ENCODE data around the gene MRPS15. TPM values are rescaled to one million over a fixed set of nuclear protein-coding genes. Genes with fewer than 3 reads are reported as not detected.
"Not testable (repeated sequence)": the region's sequence is repeated elsewhere in the genome, so short reads cannot be mapped to it uniquely, and the experiment has no call there.

MRPS15 gene
- total RNA-seq, 1 donor from 2014 or later = 78.8 TPM

DNA sequence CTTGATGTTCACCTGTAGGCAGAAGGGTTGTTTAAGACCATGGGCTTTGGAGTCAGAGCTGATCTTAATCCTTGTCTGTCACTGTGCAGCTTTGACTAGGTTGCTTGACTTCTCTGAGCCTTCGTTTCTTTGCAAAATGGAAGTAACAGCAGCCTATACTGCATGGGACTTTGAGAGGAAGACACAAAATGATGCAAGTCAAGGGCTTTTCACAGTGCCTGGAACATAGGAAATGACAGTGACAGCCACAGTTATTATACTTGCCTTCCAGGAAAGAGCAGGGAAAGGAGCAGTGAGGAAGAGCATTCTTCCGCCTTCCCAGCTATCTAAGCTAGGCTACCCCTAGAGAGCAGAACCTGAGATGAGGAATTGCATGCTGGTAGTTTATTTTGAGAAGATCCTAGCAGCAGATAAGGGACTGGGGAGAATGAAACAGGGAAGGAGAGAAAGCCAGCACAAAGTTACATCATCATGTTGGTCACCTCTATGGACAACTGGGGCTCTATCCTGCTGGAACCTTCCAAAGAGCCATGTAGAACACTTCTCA lies 15.4 kb upstream of the MRPS15 start:
- H3K4me1 Mint-ChIP-seq (ENCODE audit: unreplicated experiment) = peaks cover 7% of the 10 kb centered on the region
- TF ChIP-seq, protein P1, sequence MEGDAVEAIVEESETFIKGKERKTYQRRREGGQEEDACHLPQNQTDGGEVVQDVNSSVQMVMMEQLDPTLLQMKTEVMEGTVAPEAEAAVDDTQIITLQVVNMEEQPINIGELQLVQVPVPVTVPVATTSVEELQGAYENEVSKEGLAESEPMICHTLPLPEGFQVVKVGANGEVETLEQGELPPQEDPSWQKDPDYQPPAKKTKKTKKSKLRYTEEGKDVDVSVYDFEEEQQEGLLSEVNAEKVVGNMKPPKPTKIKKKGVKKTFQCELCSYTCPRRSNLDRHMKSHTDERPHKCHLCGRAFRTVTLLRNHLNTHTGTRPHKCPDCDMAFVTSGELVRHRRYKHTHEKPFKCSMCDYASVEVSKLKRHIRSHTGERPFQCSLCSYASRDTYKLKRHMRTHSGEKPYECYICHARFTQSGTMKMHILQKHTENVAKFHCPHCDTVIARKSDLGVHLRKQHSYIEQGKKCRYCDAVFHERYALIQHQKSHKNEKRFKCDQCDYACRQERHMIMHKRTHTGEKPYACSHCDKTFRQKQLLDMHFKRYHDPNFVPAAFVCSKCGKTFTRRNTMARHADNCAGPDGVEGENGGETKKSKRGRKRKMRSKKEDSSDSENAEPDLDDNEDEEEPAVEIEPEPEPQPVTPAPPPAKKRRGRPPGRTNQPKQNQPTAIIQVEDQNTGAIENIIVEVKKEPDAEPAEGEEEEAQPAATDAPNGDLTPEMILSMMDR (IDR thresholded peaks at IDR 0.05; ENCODE audit: unreplicated experiment) = no peak

DNA sequence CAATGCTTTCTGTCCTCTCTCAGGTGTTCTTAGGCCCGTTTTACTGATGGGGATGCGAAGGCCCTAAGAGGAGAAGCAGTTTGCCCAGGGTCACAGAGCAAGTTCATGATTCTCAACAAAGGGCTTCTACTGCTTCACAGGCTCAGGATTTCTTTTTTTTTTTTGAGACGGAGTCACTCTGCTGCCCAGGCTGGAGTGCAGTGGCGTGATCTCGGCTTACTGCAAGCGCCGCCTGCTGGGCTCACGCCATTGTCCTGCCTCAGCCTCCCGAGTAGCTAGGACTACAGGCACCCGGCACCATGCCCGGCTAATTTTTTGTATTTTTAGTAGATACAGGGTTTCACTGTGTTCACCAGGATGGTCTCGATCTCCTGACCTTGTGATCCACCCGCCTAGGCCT lies 13.4 kb upstream of the MRPS15 start:
- not testable (repeated sequence) for H3K9me3 Mint-ChIP-seq (ENCODE audit: unreplicated experiment); H3K36me3 Mint-ChIP-seq (ENCODE audit: low read depth, unreplicated experiment); H3K27ac Mint-ChIP-seq (ENCODE audit: unreplicated experiment); H3K4me1 Mint-ChIP-seq (ENCODE audit: unreplicated experiment); DNase-seq (ENCODE audit: low spot score); H3K4me3 Mint-ChIP-seq (ENCODE audit: unreplicated experiment)
- peaks cover 11% of the 10 kb centered on the region for H3K27me3 Mint-ChIP-seq (ENCODE audit: unreplicated experiment)

More for the DNA sequence above, 15.4 kb upstream of the MRPS15 start:
- no peak overlapping the region for H3K4me3 Mint-ChIP-seq (ENCODE audit: unreplicated experiment)
- no peaks in the 10 kb centered on the region for H3K9me3 Mint-ChIP-seq (ENCODE audit: unreplicated experiment)
- H3K27ac Mint-ChIP-seq (ENCODE audit: unreplicated experiment) = no peak overlapping the region
- DNase-seq (ENCODE audit: low spot score) = no peak
- no peaks in the 10 kb centered on the region for H3K36me3 Mint-ChIP-seq (ENCODE audit: low read depth, unreplicated experiment)
- peaks cover 10% of the 10 kb centered on the region for H3K27me3 Mint-ChIP-seq (ENCODE audit: unreplicated experiment)

DNA sequence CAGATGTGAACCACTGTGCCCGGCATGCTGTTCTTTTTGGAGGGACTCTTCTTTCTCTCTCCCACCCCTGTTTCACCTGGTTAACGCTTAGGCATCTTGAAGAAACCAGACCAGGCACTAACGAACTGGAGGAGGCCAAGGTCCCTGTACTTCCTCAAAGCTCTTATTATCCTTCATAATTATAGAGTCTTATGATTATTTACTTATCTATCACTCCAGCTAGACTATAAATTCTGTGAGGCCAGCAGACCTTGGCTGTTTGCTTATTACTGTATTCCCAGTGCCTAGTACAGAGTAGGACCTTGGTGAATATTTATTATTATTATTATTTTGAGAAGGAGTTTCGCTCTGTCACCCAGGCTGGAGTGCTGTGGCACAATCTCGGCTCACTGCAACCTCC lies 12.8 kb upstream of the MRPS15 start:
- DNase-seq (ENCODE audit: low spot score) = no peak
- H3K4me1 Mint-ChIP-seq (ENCODE audit: unreplicated experiment) = peaks cover 3% of the 10 kb centered on the region
- H3K9me3 Mint-ChIP-seq (ENCODE audit: unreplicated experiment) = no peaks in the 10 kb centered on the region
- H3K27ac Mint-ChIP-seq (ENCODE audit: unreplicated experiment) = no peak overlapping the region
- H3K36me3 Mint-ChIP-seq (ENCODE audit: low read depth, unreplicated experiment) = no peaks in the 10 kb centered on the region
- TF ChIP-seq, protein P1 (IDR thresholded peaks at IDR 0.05; ENCODE audit: unreplicated experiment) = no peak
- H3K4me3 Mint-ChIP-seq (ENCODE audit: unreplicated experiment) = no peak overlapping the region
- peaks cover 11% of the 10 kb centered on the region for H3K27me3 Mint-ChIP-seq (ENCODE audit: unreplicated experiment)

DNA sequence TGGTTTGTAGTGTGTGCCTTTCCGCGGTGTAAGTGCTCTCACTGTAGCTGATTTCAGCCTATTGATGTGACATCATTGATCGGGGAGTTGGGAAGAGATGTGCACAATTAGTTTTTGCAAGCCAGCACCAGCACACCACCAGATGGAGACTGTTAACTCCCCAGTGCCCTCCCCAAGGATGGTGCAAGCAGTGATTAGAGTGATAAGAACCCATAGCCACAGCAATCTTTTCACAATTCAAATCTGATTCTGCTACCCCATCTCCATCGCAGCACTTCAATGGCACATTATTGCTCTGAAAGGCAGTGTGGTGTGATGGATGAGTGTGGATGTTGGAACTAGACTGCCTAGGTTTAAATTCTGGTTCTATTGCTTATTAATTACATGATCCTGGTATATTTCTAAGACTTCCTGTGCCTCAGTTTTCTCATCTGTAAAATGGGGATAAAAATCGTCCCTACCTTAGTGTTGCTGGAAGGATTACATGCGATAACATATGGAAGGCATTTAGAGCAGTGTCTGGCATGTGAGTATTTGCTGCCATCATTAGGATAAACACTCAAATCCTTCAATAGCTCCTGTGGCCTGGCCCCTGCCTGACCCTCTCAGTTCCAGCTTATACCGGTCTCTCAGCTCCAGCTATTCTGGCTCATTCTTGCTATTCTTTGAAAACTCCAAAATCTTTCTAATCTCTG lies 11.9 kb upstream of the MRPS15 start:
- Mint-ChIP-seq H3K27ac (ENCODE audit: unreplicated experiment) (no peak overlapping the region), H3K4me3 (ENCODE audit: unreplicated experiment) (no peak overlapping the region), H3K4me1 (ENCODE audit: unreplicated experiment) (no peaks in the 10 kb centered on the region), H3K27me3 (ENCODE audit: unreplicated experiment) (peaks cover 7% of the 10 kb centered on the region), H3K36me3 (ENCODE audit: low read depth, unreplicated experiment) (no peaks in the 10 kb centered on the region), H3K9me3 (ENCODE audit: unreplicated experiment) (no peaks in the 10 kb centered on the region)
- no peak for DNase-seq (ENCODE audit: low spot score)
- TF ChIP-seq, protein P1 (IDR thresholded peaks at IDR 0.05; ENCODE audit: unreplicated experiment) = no peak

DNA sequence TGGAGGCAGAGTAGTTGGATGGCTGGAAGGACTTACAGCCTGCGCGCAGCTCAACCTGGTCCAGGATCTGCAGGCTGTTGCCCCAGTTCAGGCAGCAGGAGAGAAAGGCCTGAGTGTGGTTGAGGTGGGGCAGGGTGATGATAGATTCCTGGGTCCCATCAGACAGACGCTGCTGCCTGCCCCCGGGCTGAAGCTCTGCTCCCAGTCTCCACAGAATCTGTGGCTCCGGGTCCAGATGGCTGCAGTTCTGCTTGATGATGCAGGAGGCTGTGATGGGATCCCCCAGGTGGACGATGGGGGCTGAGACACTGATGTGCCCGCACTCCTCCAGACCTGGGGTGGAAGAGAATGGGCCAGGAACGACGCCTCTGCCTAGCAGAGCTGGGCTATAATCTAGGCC lies 11.2 kb upstream of the MRPS15 start:
- TF ChIP-seq, protein P1 (IDR thresholded peaks at IDR 0.05; ENCODE audit: unreplicated experiment) = no peak
- H3K27me3 Mint-ChIP-seq (ENCODE audit: unreplicated experiment) = peaks cover 7% of the 10 kb centered on the region
- H3K9me3 Mint-ChIP-seq (ENCODE audit: unreplicated experiment) = no peaks in the 10 kb centered on the region
- no peak overlapping the region for H3K27ac Mint-ChIP-seq (ENCODE audit: unreplicated experiment)
- no peak overlapping the region for H3K4me3 Mint-ChIP-seq (ENCODE audit: unreplicated experiment)
- no peak for DNase-seq (ENCODE audit: low spot score)
- no peaks in the 10 kb centered on the region for H3K4me1 Mint-ChIP-seq (ENCODE audit: unreplicated experiment)
- H3K36me3 Mint-ChIP-seq (ENCODE audit: low read depth, unreplicated experiment) = no peaks in the 10 kb centered on the region
